GM23338 (cell line): ENCODE data around the gene DDB1. TPM values are rescaled to one million over a fixed set of nuclear protein-coding genes. Genes with fewer than 3 reads are reported as not detected.

Experiments
- ATAC-seq: fragments of 200-7000 bp; cut with Tn5 transposase; 3 replicates; pipeline ENCODE4 v1.9.1; 2020
- DNase-seq: peaks from one replicate; pipeline ENCODE4 v3.0.0-alpha.2; 2015; ENCODE audit warnings: low spot score
- H2AFZ ChIP-seq: fragments of 200-600 bp; sonication (generic); 2 replicates; pipeline ENCODE4 v1.8.0; 2016; ENCODE audit warnings: antibody characterized with exemption, mild to moderate bottlenecking, moderate library complexity
- H3F3A ChIP-seq: fragments of 200-600 bp; sonication (generic); replicated peaks from 2 replicates; pipeline ENCODE4 v1.8.0; 2017; ENCODE audit warnings: antibody characterized with exemption, mixed run types, low read depth
- H3K27ac ChIP-seq: fragments of 200-600 bp; sonication (generic); 2 replicates; pipeline ENCODE4 v1.6.1; 2016; ENCODE audit warnings: low read depth
- H3K27me3 ChIP-seq: fragments of 200-600 bp; sonication (generic); 2 replicates; pipeline ENCODE4 v1.8.0; 2016; ENCODE audit warnings: mild to moderate bottlenecking, mixed run types, moderate library complexity; ENCODE audit not compliant: insufficient read depth
- H3K36me3 ChIP-seq: fragments of 200-600 bp; sonication (generic); 2 replicates; pipeline ENCODE4 v1.8.0; 2016; ENCODE audit warnings: mild to moderate bottlenecking; ENCODE audit not compliant: insufficient read depth
- H3K4me1 ChIP-seq: fragments of 200-600 bp; sonication (generic); 2 replicates; pipeline ENCODE4 v1.8.0; 2016; ENCODE audit warnings: mild to moderate bottlenecking, moderate library complexity; ENCODE audit not compliant: insufficient read depth
- H3K4me2 ChIP-seq: fragments of 200-600 bp; sonication (generic); 2 replicates; pipeline ENCODE4 v1.7.1; 2017; ENCODE audit warnings: mixed run types
- H3K4me3 ChIP-seq: fragments of 200-600 bp; sonication (generic); 2 replicates; pipeline ENCODE4 v1.6.1; 2016; ENCODE audit warnings: mixed run types
- H3K79me2 ChIP-seq: fragments of 200-600 bp; sonication (generic); replicated peaks from 2 replicates; pipeline ENCODE4 v1.8.0; 2017; ENCODE audit warnings: mild to moderate bottlenecking; ENCODE audit not compliant: insufficient read depth
- H3K9me2 ChIP-seq: fragments of 200-600 bp; sonication (generic); 2 replicates; pipeline ENCODE4 v1.8.0; 2017; ENCODE audit not compliant: insufficient read depth
- H4K20me1 ChIP-seq: fragments of 200-600 bp; sonication (generic); replicated peaks from 2 replicates; pipeline ENCODE4 v1.8.0; 2017; ENCODE audit warnings: mild to moderate bottlenecking; ENCODE audit not compliant: insufficient read depth
- H3K27ac Mint-ChIP-seq: 2 replicates; pipeline ENCODE4 v1.8.0; 2020; ENCODE audit warnings: inconsistent platforms, mild to moderate bottlenecking, moderate library complexity, mixed read lengths
- H3K27me3 Mint-ChIP-seq: 3 replicates; pipeline ENCODE4 v1.8.0; 2022; ENCODE audit warnings: low read depth, mild to moderate bottlenecking, moderate library complexity, mixed read lengths, inconsistent platforms; ENCODE audit not compliant: insufficient read depth, poor library complexity
- H3K36me3 Mint-ChIP-seq: 3 replicates; pipeline ENCODE4 v1.8.0; 2021; ENCODE audit warnings: low read depth, mild to moderate bottlenecking, inconsistent platforms, moderate library complexity, mixed read lengths
- H3K4me1 Mint-ChIP-seq: 3 replicates; pipeline ENCODE4 v1.8.0; 2020; ENCODE audit warnings: mild to moderate bottlenecking, inconsistent platforms, mixed read lengths
- H3K4me3 Mint-ChIP-seq: 3 replicates; pipeline ENCODE4 v1.8.0; 2021; ENCODE audit warnings: moderate library complexity, mild to moderate bottlenecking, inconsistent platforms, mixed read lengths
- H3K9me3 Mint-ChIP-seq: 3 replicates; pipeline ENCODE4 v1.8.0; 2020; ENCODE audit warnings: moderate library complexity, mild to moderate bottlenecking, inconsistent platforms, mixed read lengths
- CREB1 ChIP-seq: fragments of 250-450 bp; sonication (Bioruptor Pico); IDR thresholded peaks from 2 replicates; pipeline ENCODE4 v1.5.0; 2020; ENCODE audit warnings: low read depth, mild to moderate bottlenecking, moderate library complexity
- EZH2 ChIP-seq: fragments of 200-600 bp; sonication (generic); IDR thresholded peaks from one replicate; pipeline ENCODE4 v1.8.0; 2017; ENCODE audit warnings: antibody characterized with exemption, mild to moderate bottlenecking, low read depth; ENCODE audit not compliant: unreplicated experiment
- EZH2phosphoT487 ChIP-seq: fragments of 200-600 bp; sonication (generic); IDR thresholded peaks from one replicate; pipeline ENCODE4 v1.8.1; 2018; ENCODE audit warnings: antibody characterized with exemption; ENCODE audit not compliant: unreplicated experiment
- POLR2AphosphoS5 ChIP-seq: IDR thresholded peaks from 2 replicates; pipeline ENCODE4 v1.6.1; 2016; ENCODE audit warnings: antibody characterized with exemption, low read depth
- STAT1 ChIP-seq: IDR thresholded peaks from one replicate; pipeline ENCODE4 v1.6.1; 2016; ENCODE audit warnings: antibody characterized with exemption; ENCODE audit not compliant: unreplicated experiment
- ZNF114 ChIP-seq: fragments of 250-450 bp; sonication (Bioruptor Pico); IDR thresholded peaks from 2 replicates; pipeline ENCODE4 v1.5.0; 2020; ENCODE audit warnings: mild to moderate bottlenecking, moderate library complexity
- ZNF331 ChIP-seq: fragments of 250-450 bp; sonication (Bioruptor Pico); IDR thresholded peaks from 2 replicates; pipeline ENCODE4 v1.5.0; 2020; ENCODE audit warnings: low read depth, mild to moderate bottlenecking, moderate library complexity
- polyA plus RNA-seq: library from polyadenylated mRNA; unstranded; fragments of >200 nt; fragmentation: Nextera tagmentation; extraction: Ambion mirVana; gene quantifications from 2 replicates; pipeline ENCODE4 v1.2.1, GENCODE V29; 2016
- total RNA-seq: library from RNA; depleted of rRNA; stranded (reverse); fragments of >200 nt; shearing (Covaris generic); gene quantifications from 2 replicates; pipeline ENCODE4 v1.2.3, GENCODE V29; 2014
- TF ChIP-seq, protein P1 (sequence below), 2 experiments: fragments of 200-600 bp in 1 of 2; sonication (generic) in 1 of 2; conservative IDR thresholded peaks; 2 replicates each; pipeline versions ENCODE4 v1.5.1 to v1.6.1; 2016 to 2017; ENCODE audit warnings: antibody characterized with exemption in 2 of 2, low read depth in 2 of 2, mild to moderate bottlenecking in 2 of 2, moderate library complexity in 1 of 2

The DDB1 gene
- total and polyA plus RNA-seq, 2 experiments from 2014 or later, result 102 to 282 TPM

DNA sequence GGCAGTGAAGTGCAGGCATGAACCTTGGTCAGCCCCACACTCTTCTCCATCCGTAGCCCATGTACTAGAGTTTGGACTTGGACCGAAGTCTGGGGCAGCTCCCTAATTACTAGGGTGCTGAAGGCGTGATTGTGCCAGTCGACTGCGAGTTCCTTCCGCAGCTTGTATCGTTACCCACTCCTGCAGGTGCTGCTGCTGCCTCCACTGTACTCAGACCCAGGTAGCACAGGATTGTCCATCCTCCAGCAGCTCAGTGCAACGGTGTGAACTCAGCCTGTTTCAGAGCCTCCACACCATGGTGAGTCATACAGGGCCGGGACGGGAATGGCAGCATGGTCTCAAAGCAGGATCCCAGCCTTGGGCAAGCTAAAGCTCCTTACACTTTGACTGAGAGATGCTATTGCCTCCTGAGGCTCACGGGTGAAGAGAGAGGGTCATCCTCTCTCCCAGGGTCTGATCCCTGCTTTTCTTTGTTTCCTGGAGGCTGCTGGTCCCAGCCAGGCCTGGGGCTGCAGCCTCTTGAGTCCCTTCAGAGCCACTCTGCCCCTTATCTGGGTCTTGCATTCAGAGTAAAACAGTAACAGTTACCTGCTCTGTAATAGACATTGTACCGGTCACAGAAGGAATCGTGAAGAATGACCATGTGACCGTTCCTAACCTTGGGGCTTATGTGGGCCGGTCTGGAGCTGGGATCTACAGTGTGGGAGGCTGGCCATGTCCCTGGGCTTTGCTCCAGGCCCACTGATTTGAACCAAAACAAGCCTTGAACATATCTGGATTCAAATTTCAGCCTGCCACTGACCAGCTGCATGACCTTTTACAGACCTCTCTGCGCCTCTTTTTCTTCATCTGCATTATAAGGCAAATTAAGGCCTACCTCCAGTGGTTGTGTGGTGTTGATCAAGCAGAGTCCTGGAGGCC lies 1.8 kb upstream of the DDB1 start:
- peaks cover 32% of the 10 kb centered on the region for H3K79me2 ChIP-seq
- peaks cover 5% of the 10 kb centered on the region for H3K36me3 ChIP-seq
- no peak overlapping the region for H3K4me3 ChIP-seq
- peaks cover 39% of the 10 kb centered on the region for H3F3A ChIP-seq
- TF ChIP-seq ZNF331 (CRISPR knock-in tag), result no peak
- TF ChIP-seq EZH2phosphoT487, result no peak
- TF ChIP-seq POLR2AphosphoS5, result no peak
- TF ChIP-seq, protein P1, sequence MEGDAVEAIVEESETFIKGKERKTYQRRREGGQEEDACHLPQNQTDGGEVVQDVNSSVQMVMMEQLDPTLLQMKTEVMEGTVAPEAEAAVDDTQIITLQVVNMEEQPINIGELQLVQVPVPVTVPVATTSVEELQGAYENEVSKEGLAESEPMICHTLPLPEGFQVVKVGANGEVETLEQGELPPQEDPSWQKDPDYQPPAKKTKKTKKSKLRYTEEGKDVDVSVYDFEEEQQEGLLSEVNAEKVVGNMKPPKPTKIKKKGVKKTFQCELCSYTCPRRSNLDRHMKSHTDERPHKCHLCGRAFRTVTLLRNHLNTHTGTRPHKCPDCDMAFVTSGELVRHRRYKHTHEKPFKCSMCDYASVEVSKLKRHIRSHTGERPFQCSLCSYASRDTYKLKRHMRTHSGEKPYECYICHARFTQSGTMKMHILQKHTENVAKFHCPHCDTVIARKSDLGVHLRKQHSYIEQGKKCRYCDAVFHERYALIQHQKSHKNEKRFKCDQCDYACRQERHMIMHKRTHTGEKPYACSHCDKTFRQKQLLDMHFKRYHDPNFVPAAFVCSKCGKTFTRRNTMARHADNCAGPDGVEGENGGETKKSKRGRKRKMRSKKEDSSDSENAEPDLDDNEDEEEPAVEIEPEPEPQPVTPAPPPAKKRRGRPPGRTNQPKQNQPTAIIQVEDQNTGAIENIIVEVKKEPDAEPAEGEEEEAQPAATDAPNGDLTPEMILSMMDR (conservative IDR thresholded peaks at IDR 0.05; ENCODE audit: low read depth in 2 of 2), result no peak
- Mint-ChIP-seq H3K4me3 (peak overlapping the region; percentile 98), H3K9me3 (no peaks in the 10 kb centered on the region), H3K27me3 (peaks cover 19% of the 10 kb centered on the region), H3K36me3 (peaks cover 26% of the 10 kb centered on the region), H3K4me1 (peaks cover 39% of the 10 kb centered on the region), H3K27ac (peak overlapping the region; percentile 65; the same call in 1 of the 2 replicates)
- ATAC-seq (no peak), DNase-seq (no peak)
- no peak overlapping the region for H2AFZ ChIP-seq
- peaks cover 21% of the 10 kb centered on the region for H4K20me1 ChIP-seq
- no peaks in the 10 kb centered on the region for H3K27me3 ChIP-seq
- H3K27ac ChIP-seq, result no peak overlapping the region
- no peaks in the 10 kb centered on the region for H3K9me2 ChIP-seq
- peaks cover 24% of the 10 kb centered on the region for H3K4me1 ChIP-seq
- H3K4me2 ChIP-seq, result peak overlapping the region; percentile 97

DNA sequence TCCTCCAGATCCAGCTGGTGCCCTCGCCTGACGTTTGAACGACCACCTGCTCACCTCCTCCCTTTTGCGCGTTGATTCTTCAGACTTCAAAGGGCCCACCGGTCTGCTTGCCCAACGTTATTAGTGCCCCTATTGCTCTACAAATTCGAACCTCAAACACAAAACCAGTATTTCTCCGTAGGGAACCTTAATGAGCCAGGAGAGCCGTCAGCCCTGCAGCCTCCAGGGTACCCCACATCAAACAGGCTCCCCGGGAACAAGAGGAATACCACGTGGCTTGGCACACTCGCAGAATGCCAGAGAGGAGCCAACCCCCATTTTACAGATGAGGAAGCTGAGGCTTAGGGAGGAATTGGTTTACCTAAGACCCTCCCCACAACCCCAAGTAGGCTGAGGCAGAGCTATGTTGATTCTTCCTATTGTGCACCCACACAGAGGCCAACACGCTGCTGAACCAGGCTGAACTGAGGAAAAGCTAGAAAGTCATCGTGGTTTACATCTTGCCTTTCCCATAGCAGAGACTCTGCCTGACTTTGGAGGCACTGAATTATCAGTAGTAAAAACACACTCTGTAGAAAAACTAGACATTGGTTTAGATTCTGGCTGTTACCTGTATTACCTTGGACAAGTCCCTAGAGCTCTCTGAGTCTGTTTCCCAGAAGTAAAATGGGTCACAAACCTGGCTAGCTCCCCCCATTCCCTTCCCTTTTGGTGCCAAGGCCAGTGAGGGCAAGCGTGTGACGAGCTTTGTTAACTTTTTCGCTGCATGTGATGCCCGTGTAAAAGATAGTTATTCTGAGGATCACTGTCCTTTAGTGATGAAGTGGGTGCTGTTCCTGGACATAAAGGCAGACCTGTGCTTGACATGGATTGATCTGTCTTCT lies 887 bp upstream of the DDB1 start:
- Histone ChIP-seq H3K36me3 (peaks cover 14% of the 10 kb centered on the region), H3K79me2 (peaks cover 41% of the 10 kb centered on the region), H3K4me2 (peak overlapping the region; percentile 97), H3K27ac (peak overlapping the region; percentile 97), H3K4me1 (peaks cover 24% of the 10 kb centered on the region), H3K27me3 (no peaks in the 10 kb centered on the region), H3F3A (peaks cover 42% of the 10 kb centered on the region), H4K20me1 (peaks cover 30% of the 10 kb centered on the region), H3K9me2 (no peaks in the 10 kb centered on the region), H3K4me3 (peak overlapping the region; percentile 99), H2AFZ (peak overlapping the region; percentile 92)
- no peak for ATAC-seq
- Mint-ChIP-seq H3K4me3 (peak overlapping the region; percentile 98), H3K27ac (peak overlapping the region; percentile 99), H3K36me3 (peaks cover 32% of the 10 kb centered on the region), H3K4me1 (peaks cover 39% of the 10 kb centered on the region), H3K9me3 (no peaks in the 10 kb centered on the region), H3K27me3 (peaks cover 19% of the 10 kb centered on the region)
- DNase-seq, result no peak
- TF ChIP-seq EZH2phosphoT487, result no peak
- TF ChIP-seq STAT1, result no peak
- no peak for TF ChIP-seq CREB1 (CRISPR knock-in tag)
- TF ChIP-seq EZH2, result no peak
- no peak for TF ChIP-seq ZNF114 (CRISPR knock-in tag)
